NCI-H1105 (cell line): Measurements from ENCODE around the gene LAD1.

ENCODE experiments used
- DNase-seq: peaks from one replicate; lab custom pipeline; 2025; lab: John Stamatoyannopoulos, UW

Gene LAD1

GRCh38 chr1:201347498-201348210 is 51.5 kb downstream of the LAD1 start:
- no peak for DNase-seq

GRCh38 chr1:201346987-201347386 is 52.1 kb downstream of the LAD1 start:
- no peak for DNase-seq

GRCh38 chr1:201346337-201346939 is 52.7 kb downstream of the LAD1 start:
- peak; percentile 16 for DNase-seq

GRCh38 chr1:201345081-201345355 is 54.1 kb downstream of the LAD1 start:
- DNase-seq, result no peak

GRCh38 chr1:201344206-201345080 is 54.7 kb downstream of the LAD1 start:
- no peak for DNase-seq

GRCh38 chr1:201341377-201341776 is 57.7 kb downstream of the LAD1 start:
- DNase-seq, result no peak

- no peak for DNase-seq
Observed at GRCh38 chr1:201336711-201337450, 62.2 kb downstream of the LAD1 start.

- no peak for DNase-seq
Observed at GRCh38 chr1:201335901-201336300, 63.2 kb downstream of the LAD1 start.

GRCh38 chr1:201335174-201335870 is 63.8 kb downstream of the LAD1 start:
- DNase-seq, result no peak

- no peak for DNase-seq
Observed at GRCh38 chr1:201334325-201335173, 64.6 kb downstream of the LAD1 start.

- no peak for DNase-seq
Observed at GRCh38 chr1:201332616-201333335, 66.3 kb downstream of the LAD1 start.

- DNase-seq, result no peak
Observed at GRCh38 chr1:201332021-201332420, 67.1 kb downstream of the LAD1 start.

GRCh38 chr1:201331166-201331565 is 68.0 kb downstream of the LAD1 start:
- no peak for DNase-seq
